22Rv1 (cell line): ENCODE data around the gene ACER3.

ENCODE experiments used
- ZFX ChIP-seq: fragments of 450-650 bp; IDR thresholded peaks from 2 replicates; pipeline ENCODE4 v1.6.1; 2017; ENCODE audit warnings: antibody characterized with exemption, borderline replicate concordance
- TF ChIP-seq, protein P1 (sequence below): fragments of 450-650 bp; IDR thresholded peaks from 2 replicates; pipeline ENCODE4 v1.5.1; 2017; ENCODE audit warnings: mild to moderate bottlenecking

- TF ChIP-seq, protein P1, sequence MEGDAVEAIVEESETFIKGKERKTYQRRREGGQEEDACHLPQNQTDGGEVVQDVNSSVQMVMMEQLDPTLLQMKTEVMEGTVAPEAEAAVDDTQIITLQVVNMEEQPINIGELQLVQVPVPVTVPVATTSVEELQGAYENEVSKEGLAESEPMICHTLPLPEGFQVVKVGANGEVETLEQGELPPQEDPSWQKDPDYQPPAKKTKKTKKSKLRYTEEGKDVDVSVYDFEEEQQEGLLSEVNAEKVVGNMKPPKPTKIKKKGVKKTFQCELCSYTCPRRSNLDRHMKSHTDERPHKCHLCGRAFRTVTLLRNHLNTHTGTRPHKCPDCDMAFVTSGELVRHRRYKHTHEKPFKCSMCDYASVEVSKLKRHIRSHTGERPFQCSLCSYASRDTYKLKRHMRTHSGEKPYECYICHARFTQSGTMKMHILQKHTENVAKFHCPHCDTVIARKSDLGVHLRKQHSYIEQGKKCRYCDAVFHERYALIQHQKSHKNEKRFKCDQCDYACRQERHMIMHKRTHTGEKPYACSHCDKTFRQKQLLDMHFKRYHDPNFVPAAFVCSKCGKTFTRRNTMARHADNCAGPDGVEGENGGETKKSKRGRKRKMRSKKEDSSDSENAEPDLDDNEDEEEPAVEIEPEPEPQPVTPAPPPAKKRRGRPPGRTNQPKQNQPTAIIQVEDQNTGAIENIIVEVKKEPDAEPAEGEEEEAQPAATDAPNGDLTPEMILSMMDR, result no peak
- TF ChIP-seq ZFX, result no peak
Observed at GRCh38 chr11:77035039-77035438, 174.3 kb downstream of the ACER3 start.
